ENCODE results near the gene GOLGA7B.
"Not testable (repeated sequence)": the region's sequence is repeated elsewhere in the genome, so short reads cannot be mapped to it uniquely, and the experiment has no call there.

DNA sequence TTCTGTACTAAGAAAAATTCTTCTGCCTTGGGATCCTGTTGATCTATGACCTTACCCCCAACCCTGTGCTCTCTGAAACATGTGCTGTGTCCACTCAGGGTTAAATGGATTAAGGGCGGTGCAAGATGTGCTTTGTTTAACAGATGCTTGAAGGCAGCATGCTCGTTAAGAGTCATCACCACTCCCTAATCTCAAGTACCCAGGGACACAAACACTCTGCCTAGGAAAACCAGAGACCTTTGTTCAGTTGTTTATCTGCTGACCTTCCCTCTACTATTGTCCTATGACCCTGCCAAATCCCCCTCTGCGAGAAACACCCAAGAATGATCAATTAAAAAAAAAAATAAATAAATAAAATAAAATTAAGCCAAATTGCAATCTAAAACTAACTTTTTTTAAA is 7.5 kb upstream of the GOLGA7B start:
- not testable (repeated sequence) for TF ChIP-seq CTCF, POLR2A (IDR thresholded peaks at IDR 0.05)
